ENCODE results near the gene ZNF280D.
"Not testable (repeated sequence)": the region's sequence is repeated elsewhere in the genome, so short reads cannot be mapped to it uniquely, and the experiment has no call there.

Gene ZNF280D, protein sequence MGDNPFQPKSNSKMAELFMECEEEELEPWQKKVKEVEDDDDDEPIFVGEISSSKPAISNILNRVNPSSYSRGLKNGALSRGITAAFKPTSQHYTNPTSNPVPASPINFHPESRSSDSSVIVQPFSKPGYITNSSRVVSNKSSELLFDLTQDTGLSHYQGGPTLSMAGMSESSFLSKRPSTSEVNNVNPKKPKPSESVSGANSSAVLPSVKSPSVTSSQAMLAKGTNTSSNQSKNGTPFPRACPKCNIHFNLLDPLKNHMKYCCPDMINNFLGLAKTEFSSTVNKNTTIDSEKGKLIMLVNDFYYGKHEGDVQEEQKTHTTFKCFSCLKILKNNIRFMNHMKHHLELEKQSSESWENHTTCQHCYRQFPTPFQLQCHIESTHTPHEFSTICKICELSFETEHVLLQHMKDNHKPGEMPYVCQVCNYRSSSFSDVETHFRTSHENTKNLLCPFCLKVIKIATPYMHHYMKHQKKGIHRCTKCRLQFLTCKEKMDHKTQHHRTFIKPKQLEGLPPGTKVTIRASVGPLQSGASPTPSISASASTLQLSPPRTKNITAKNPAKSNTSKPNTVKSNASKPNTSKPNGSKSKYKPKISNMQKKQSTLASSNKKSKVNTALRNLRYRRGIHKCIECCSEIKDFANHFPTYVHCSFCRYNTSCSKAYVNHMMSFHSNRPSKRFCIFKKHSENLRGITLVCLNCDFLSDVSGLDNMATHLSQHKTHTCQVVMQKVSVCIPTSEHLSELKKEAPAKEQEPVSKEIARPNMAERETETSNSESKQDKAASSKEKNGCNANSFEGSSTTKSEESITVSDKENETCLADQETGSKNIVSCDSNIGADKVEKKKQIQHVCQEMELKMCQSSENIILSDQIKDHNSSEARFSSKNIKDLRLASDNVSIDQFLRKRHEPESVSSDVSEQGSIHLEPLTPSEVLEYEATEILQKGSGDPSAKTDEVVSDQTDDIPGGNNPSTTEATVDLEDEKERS

DNA sequence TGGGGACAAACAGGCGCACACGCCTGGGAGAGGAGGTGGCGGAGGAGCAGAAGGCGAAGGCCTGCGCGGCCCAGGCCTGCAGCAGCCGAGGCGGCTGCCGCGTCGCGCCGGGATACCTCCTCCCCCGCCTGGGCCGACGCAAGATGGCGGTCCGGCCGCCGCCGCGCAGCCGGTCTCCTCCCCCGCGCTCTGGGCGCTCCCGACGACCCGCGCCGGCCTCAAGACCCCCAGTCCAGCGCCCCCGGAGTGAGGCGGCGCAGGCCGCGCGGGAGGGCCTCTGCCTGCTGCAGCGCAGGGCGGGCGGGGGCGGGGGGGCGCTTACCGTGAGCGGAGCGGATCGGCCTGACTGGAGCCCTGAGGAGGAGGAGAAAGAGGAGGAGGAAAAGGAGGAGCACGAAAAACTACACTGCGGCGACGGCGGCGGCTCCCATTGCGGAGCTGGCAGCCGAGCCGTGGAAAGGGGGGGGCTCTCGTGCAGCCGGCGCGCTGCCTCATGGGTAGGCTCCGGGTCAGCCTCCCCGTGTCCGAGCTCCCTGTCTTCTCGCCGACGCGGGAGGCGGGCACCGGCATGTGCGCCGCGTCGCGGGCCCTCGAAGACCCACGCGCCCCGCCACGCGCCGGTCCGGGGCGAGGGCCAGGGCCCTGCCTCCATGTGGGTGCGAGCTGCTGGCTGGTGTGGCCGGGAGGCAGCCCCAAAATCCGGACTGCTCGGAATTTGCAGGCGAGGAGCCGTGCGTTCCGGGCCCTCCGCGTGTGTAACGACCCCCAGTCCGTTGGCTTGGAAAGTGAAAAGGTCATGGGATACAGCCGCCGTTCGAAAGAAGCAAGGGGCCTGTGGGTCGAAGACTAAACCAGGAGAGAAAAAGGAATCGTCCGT is at the start of gene ZNF280D:
Gene ZNF280D (minus strand): TSS at position 374 of the 877 bp plus-strand sequence. CDS start 26,400 bp downstream, outside the sequence.
- Mint-ChIP-seq H3K4me1 (peaks cover 36% of the 10 kb centered on the region), H3K4me3 (peak within 1 kb of the TSS; percentile 94), H3K27ac (ENCODE audit: low read depth) (peak within 1 kb of the TSS; percentile 97), H3K36me3 (ENCODE audit: insufficient read depth) (peaks cover 12% of the 10 kb centered on the region), H3K9me3 (no peaks in the 10 kb centered on the region), H3K27me3 (no peaks in the 10 kb centered on the region)
- peak; percentile 53 to 61 for DNase-seq (ENCODE audit: low spot score in 2 of 2)
- ATAC-seq (replicated peaks; ENCODE audit: extremely low read depth, poor library complexity, severe bottlenecking) = peak; percentile 84

DNA sequence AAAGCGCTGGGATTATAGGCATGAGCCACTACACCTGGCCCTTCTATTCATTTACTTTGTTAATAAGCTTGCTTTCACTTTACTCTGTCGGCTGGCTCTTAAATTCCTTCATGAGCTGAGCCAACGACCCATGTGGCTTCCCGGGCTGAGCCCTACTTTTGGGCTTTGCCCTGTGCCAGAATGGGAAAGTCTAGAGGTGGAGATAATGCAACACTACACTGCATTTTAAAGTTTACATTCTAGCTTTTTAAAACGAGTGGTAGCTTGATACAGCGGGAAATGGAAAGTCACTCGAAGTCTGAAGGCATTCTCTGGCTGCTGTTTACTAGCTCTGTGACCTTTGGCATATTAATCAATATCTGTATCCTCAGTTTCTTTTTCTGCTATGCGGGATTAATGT is 49.0 kb upstream of the ZNF280D start:
- ATAC-seq (replicated peaks; ENCODE audit: extremely low read depth, poor library complexity, severe bottlenecking) = no peak
- H3K4me3 Mint-ChIP-seq = no peak overlapping the region
- peaks cover 14% of the 10 kb centered on the region for H3K4me1 Mint-ChIP-seq
- peaks cover 12% of the 10 kb centered on the region for H3K27me3 Mint-ChIP-seq
- H3K27ac Mint-ChIP-seq (ENCODE audit: low read depth) = no peak overlapping the region
- H3K9me3 Mint-ChIP-seq = no peaks in the 10 kb centered on the region
- DNase-seq (ENCODE audit: low spot score in 2 of 2) = no peak
- H3K36me3 Mint-ChIP-seq (ENCODE audit: insufficient read depth) = no peaks in the 10 kb centered on the region

DNA sequence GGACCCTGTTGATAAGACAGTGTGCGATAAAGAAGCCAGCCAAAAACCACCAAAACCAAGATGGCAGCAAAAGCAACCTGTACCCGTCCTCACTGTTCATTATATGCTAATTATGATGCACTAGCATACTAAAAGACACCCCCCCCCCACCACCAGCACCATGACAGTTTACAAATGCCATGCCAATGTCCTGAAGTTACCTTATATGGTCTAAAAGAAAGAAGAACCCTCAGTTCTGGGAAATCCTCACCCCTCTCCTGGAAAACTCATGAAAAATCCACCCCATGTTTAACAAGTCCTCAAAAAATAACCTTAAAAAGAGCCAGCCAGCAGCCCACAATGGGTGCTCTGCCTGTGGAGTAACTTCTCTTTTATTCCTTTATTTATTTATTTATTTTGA is 48.4 kb upstream of the ZNF280D start:
- Mint-ChIP-seq H3K9me3 (no peaks in the 10 kb centered on the region), H3K27me3 (peaks cover 12% of the 10 kb centered on the region), H3K36me3 (ENCODE audit: insufficient read depth) (no peaks in the 10 kb centered on the region), H3K27ac (ENCODE audit: low read depth) (no peak overlapping the region), H3K4me1 (peaks cover 8% of the 10 kb centered on the region), H3K4me3 (no peak overlapping the region)
- ATAC-seq (replicated peaks; ENCODE audit: extremely low read depth, poor library complexity, severe bottlenecking) = no peak
- no peak for DNase-seq (ENCODE audit: low spot score in 2 of 2)

DNA sequence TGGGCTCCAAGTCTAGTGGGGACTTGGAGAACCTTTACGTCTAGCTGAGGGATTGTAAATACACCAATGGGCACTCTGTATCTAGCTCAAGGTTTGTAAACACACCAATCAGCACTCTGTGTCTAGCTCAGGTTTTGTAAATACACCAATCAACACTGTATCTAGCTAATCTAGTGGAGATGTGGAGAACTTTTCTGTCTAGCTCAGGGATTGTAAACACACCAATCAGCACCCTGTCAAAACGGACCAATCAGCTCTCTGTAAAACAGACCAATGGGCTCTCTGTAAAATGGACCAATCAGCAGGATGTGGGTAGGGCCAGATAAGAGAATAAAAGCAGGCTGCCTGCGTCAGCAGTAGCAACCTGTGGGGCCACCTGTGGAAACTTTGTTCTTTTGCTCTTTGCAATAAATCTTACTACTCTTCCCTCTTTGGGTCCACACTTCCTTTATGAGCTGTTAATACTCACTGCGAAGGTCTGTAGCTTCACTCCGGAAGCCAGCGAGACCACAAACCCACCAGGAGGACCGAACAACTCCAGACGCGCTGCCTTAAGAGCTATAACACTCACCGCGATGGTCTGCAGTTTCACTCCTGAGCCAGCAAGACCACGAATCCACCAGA is 46.9 kb upstream of the ZNF280D start:
- not testable (repeated sequence) for DNase-seq (ENCODE audit: low spot score in 2 of 2); H3K4me3 Mint-ChIP-seq; H3K4me1 Mint-ChIP-seq; H3K27ac Mint-ChIP-seq (ENCODE audit: low read depth); H3K36me3 Mint-ChIP-seq (ENCODE audit: insufficient read depth); H3K9me3 Mint-ChIP-seq
- peaks cover 12% of the 10 kb centered on the region for H3K27me3 Mint-ChIP-seq
- ATAC-seq (replicated peaks; ENCODE audit: extremely low read depth, poor library complexity, severe bottlenecking) = peak; percentile 19

DNA sequence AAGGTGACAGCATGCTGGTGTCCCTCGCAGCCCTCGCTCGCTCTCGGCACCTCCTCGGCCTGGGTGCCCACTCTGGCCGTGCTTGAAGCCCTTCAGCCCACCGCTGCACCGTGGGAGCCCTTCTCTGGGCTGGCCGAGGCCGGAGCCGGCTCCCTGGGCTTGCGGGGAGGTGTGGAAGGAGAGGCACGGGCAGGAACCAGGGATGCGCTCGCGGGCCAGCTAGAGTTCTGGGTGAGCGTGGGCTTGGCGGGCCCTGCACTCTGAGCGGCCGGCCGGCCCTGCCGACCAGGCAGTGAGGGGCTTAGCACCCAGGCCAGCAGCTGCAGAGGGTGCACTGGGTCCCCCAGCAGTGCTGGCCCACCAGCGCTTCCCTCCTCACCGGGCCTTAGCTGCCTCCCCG is 46.1 kb upstream of the ZNF280D start:
- not testable (repeated sequence) for ATAC-seq (replicated peaks; ENCODE audit: extremely low read depth, poor library complexity, severe bottlenecking); H3K4me3 Mint-ChIP-seq; H3K36me3 Mint-ChIP-seq (ENCODE audit: insufficient read depth); H3K9me3 Mint-ChIP-seq; H3K27ac Mint-ChIP-seq (ENCODE audit: low read depth); H3K4me1 Mint-ChIP-seq; DNase-seq (ENCODE audit: low spot score in 2 of 2)
- peaks cover 18% of the 10 kb centered on the region for H3K27me3 Mint-ChIP-seq

DNA sequence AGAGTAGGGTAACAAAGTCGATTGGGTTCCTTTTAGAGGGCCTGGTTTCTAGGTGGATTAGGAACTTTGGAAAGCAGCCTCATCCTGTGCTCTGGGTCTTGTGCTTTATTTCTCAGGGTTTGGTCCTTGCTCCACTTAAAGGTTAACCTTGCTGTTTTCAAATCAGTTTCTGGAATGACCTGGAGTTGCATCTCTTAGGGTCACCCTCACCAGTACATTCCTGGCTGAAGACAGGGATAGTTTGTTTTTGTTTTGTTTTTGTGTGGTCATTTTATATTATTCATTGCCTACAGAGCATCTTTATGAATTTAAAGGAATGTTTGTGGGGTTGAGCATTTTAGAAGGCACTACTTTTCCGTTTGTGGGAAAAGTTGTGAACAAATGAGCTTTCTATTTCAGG is 45.5 kb upstream of the ZNF280D start:
- ATAC-seq (replicated peaks; ENCODE audit: extremely low read depth, poor library complexity, severe bottlenecking) (no peak), DNase-seq (ENCODE audit: low spot score in 2 of 2) (no peak)
- Mint-ChIP-seq H3K36me3 (ENCODE audit: insufficient read depth) (no peaks in the 10 kb centered on the region), H3K4me3 (no peak overlapping the region), H3K27ac (ENCODE audit: low read depth) (no peak overlapping the region), H3K9me3 (no peaks in the 10 kb centered on the region), H3K27me3 (peaks cover 25% of the 10 kb centered on the region), H3K4me1 (peaks cover 5% of the 10 kb centered on the region)

DNA sequence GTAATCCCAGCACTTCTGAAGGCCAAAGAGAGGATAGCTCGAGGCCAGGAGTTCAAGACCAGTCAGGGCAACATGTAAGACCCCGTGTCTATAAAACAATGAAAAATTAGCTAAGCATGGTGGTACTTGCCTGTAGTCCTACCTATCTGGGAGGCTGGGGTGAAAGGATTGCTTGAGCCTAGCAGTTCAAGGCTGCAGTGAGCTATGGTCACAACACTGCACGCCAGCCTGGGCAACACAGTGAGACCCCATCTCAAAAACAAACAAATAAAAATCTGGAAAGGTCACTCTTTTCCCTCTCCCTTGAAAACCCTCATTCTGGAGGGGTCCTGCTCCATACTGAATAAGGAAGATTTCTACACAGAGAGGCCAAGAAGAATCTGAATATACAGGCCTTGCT is 43.5 kb upstream of the ZNF280D start:
- H3K36me3 Mint-ChIP-seq (ENCODE audit: insufficient read depth) = no peaks in the 10 kb centered on the region
- DNase-seq (ENCODE audit: low spot score in 2 of 2) (no peak), ATAC-seq (replicated peaks; ENCODE audit: extremely low read depth, poor library complexity, severe bottlenecking) (no peak)
- H3K27ac Mint-ChIP-seq (ENCODE audit: low read depth) = no peak overlapping the region
- peaks cover 44% of the 10 kb centered on the region for H3K27me3 Mint-ChIP-seq
- H3K9me3 Mint-ChIP-seq = no peaks in the 10 kb centered on the region
- H3K4me3 Mint-ChIP-seq = no peak overlapping the region
- peaks cover 5% of the 10 kb centered on the region for H3K4me1 Mint-ChIP-seq

DNA sequence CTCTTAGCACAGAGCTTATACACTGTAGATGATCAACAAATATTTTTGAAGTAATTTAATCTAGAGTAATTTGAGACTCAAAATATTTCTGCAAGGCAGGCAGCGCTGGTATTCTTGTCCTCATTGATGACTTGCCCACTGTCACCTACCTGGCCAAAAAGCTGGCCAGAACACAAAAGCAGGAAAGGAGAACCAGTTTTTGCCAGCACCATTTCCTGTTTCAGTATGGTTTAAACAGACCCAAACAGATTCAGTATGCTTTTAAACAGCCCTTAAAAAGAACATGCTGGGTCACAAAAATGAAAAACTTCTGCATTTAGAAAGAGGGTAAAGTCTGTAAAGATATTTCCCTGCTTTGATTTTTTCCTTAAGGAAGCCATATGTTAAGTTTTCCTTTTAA is 42.3 kb upstream of the ZNF280D start:
- DNase-seq (ENCODE audit: low spot score in 2 of 2) (no peak), ATAC-seq (replicated peaks; ENCODE audit: extremely low read depth, poor library complexity, severe bottlenecking) (no peak)
- H3K4me1 Mint-ChIP-seq = peaks cover 5% of the 10 kb centered on the region
- no peaks in the 10 kb centered on the region for H3K36me3 Mint-ChIP-seq (ENCODE audit: insufficient read depth)
- H3K9me3 Mint-ChIP-seq = no peaks in the 10 kb centered on the region
- peaks cover 46% of the 10 kb centered on the region for H3K27me3 Mint-ChIP-seq
- H3K4me3 Mint-ChIP-seq = no peak overlapping the region
- H3K27ac Mint-ChIP-seq (ENCODE audit: low read depth) = no peak overlapping the region

DNA sequence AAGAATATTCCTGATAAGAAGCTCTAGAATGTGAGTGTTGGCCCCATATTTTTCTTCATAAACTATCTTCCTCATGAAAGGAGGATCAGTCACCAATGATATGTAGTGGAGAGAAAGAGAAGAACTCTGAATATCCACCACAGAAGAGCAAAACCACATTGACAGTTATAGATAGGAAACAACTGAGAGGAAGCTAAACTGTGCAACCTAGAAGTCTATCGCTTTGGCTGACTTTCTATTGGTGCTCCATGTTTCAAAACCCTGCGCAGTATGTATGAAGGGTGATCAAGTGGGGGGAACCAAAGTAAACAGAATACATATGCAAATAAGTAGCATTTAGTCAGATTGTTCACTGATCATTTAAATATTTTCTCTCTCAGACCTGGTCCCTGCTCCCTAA is 41.0 kb upstream of the ZNF280D start:
- Mint-ChIP-seq H3K4me1 (no peaks in the 10 kb centered on the region), H3K9me3 (no peaks in the 10 kb centered on the region), H3K27ac (ENCODE audit: low read depth) (no peak overlapping the region), H3K36me3 (ENCODE audit: insufficient read depth) (no peaks in the 10 kb centered on the region), H3K4me3 (no peak overlapping the region), H3K27me3 (peaks cover 46% of the 10 kb centered on the region)
- DNase-seq (ENCODE audit: low spot score in 2 of 2) = no peak
- no peak for ATAC-seq (replicated peaks; ENCODE audit: extremely low read depth, poor library complexity, severe bottlenecking)

DNA sequence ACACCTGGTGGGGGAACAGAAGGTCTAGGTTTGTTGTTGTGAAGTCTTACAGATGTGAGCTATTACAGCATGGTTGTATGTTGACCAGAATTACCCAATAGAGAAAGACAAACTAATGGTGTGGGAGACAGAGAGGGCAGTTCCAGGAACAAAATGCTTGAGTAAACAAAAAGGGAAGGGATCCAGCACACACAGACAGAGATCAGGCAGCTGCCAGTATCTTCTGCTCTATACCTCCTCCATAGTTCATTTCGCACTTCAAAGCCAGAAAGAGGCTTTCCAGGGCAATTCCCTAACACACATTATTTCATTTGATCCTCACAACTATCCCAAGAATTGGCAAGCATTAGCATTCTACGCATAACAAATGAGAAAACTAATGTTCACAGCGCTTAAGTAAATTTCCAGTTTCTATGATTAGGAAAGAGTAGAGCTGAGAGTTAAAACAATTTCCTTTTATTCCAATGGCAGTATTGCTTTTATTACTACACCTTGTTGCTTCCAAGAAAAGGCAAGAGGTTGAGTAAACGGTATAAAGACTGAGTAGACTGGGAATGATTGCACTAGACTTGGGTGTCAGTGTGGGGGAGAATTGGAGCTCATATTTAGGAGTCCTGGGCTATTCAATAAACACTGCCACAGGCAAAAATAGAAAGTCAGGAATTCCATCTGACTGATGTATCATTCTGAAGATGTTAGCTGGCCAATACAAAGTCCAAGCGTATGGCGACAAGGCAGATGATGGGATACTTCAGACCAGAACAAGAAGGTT is 39.7 kb upstream of the ZNF280D start:
- ATAC-seq (replicated peaks; ENCODE audit: extremely low read depth, poor library complexity, severe bottlenecking) = no peak
- H3K27ac Mint-ChIP-seq (ENCODE audit: low read depth) = no peak overlapping the region
- no peaks in the 10 kb centered on the region for H3K4me1 Mint-ChIP-seq
- no peak for DNase-seq (ENCODE audit: low spot score in 2 of 2)
- H3K27me3 Mint-ChIP-seq = peaks cover 40% of the 10 kb centered on the region
- no peaks in the 10 kb centered on the region for H3K9me3 Mint-ChIP-seq
- H3K4me3 Mint-ChIP-seq = no peak overlapping the region
- no peaks in the 10 kb centered on the region for H3K36me3 Mint-ChIP-seq (ENCODE audit: insufficient read depth)

DNA sequence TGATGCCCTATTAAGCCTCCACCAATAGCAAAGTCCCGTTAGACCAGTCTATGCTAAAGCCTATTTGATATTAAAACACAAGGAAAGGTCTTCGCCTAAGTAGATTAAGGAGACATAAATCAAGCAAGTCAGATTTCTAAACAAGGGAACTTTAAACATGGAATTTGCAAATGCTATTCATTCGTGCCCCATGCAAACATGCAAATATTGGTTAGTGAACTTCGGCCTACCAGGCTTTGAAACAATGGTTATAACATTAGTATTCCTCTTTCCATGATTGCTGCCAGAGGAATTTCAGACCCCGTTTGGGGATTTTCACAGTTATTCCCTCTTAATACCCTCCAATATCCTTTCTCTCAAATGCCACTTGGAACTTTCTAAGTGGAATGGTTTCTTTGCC is 36.9 kb upstream of the ZNF280D start:
- no peak overlapping the region for H3K4me3 Mint-ChIP-seq
- H3K9me3 Mint-ChIP-seq = no peaks in the 10 kb centered on the region
- peaks cover 7% of the 10 kb centered on the region for H3K4me1 Mint-ChIP-seq
- H3K27me3 Mint-ChIP-seq = peaks cover 34% of the 10 kb centered on the region
- ATAC-seq (replicated peaks; ENCODE audit: extremely low read depth, poor library complexity, severe bottlenecking) (no peak), DNase-seq (ENCODE audit: low spot score in 2 of 2) (no peak)
- H3K36me3 Mint-ChIP-seq (ENCODE audit: insufficient read depth) = no peaks in the 10 kb centered on the region
- no peak overlapping the region for H3K27ac Mint-ChIP-seq (ENCODE audit: low read depth)

Measured in central memory CD8-positive, alpha-beta T cell (primary cell).